Ectodermal cell (in vitro differentiated cells): ENCODE data around the gene GABRP.

ENCODE experiments used
- H3K27ac ChIP-seq: 2 replicates; pipeline ENCODE4 v1.7.0; 2013; ENCODE audit warnings: mild to moderate bottlenecking, low read depth, low read length; ENCODE audit not compliant: insufficient read depth, poor library complexity, severe bottlenecking
- H3K27me3 ChIP-seq: 2 replicates; pipeline ENCODE4 v1.7.0; 2013; ENCODE audit warnings: mild to moderate bottlenecking, low read length; ENCODE audit not compliant: insufficient read depth, control insufficient read depth, poor library complexity, severe bottlenecking
- H3K36me3 ChIP-seq: one replicate; pipeline ENCODE4 v1.7.0; 2013; ENCODE audit warnings: low read length; ENCODE audit not compliant: control insufficient read depth, insufficient read depth
- H3K4me1 ChIP-seq: one replicate; pipeline ENCODE4 v1.7.0; 2013; ENCODE audit warnings: low read length; ENCODE audit not compliant: control insufficient read depth, insufficient read depth
- H3K4me3 ChIP-seq: 2 replicates; pipeline ENCODE4 v1.7.0; 2013; ENCODE audit warnings: low read depth, low read length, control low read depth; ENCODE audit not compliant: insufficient read depth
- H3K9me3 ChIP-seq: 2 replicates; pipeline ENCODE4 v1.7.0; 2013; ENCODE audit warnings: mild to moderate bottlenecking, low read length, moderate library complexity; ENCODE audit not compliant: control insufficient read depth
- WGBS, 2 experiments: methylation state at CpG; one replicate each; pipeline ENCODE4 v1.1.7; 2013; ENCODE audit warnings: missing lambda C conversion rate in 2 of 2; 5-methylcytosine and 5-hydroxymethylcytosine counted together

Gene GABRP

DNA sequence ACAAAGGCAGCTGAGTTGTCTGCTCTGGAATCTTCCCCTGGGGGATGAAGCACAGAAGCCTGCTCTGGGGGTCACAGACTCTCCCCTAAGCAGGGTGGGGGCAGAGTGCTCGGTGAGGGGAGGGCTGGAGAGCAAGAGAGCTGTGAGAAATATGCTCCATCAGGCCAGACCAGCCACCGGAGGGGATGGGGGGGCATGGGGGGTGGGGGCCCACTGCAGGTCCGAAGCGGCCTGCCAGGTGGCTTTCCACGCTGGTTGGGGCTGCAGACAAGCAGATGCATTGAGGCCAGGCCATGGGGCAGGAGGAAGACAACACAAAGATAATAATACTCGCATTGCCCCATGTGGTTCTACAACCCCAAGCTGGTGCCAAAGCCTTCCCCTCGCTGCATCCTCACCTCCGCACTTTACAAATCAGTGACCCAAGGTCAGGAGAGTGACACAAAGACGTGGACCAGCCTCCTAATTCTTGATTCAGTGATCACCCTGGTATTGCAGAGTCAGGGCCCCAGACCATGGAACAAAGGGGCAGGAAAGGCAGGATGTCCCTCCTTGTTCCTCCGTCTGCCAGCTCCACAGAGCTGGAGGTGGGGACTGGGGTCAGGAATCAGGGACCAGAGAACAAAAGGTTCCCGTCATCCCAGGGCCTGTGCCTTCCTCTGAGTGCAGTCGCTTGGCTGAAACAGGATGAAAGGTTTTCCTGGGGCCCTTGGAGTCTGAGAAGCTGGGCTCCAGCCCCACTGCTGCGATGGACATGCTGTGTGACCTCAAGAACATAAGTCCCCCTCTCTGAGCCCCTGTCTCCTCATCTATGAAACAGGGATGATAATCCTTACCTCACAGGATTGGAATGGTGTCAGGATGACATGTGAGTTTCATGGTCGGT is 37.2 kb upstream of the GABRP start:
- 69 to 70% methylated on average over 14 of the region's 14 CpGs for WGBS, 2 experiments
- H3K27ac ChIP-seq: peak overlapping the region; percentile 26
- H3K4me3 ChIP-seq: no peak overlapping the region
- peaks cover 17% of the 10 kb centered on the region for H3K27me3 ChIP-seq
- peaks cover 8% of the 10 kb centered on the region for H3K4me1 ChIP-seq
- no peaks in the 10 kb centered on the region for H3K9me3 ChIP-seq
- H3K36me3 ChIP-seq: no peaks in the 10 kb centered on the region

DNA sequence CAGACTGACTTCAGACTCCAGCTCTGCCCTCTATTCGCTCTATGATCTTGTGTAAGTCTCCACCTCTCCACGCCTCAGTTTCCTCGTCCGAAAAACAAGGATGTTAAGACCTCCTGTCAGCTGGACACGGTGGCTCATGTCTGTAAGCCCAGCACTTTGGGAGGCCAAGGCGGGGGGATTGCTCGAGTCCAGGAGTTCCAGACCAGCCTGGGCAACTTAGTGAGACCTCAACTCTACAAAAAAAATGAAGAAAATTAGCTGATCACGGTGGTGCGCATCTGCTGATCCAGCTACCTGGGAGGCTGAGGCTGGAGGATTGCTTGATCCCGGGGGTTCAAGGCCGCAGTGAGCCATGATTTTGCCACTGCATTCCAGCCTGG is 36.6 kb upstream of the GABRP start:
- peaks cover 8% of the 10 kb centered on the region for H3K4me1 ChIP-seq
- peaks cover 17% of the 10 kb centered on the region for H3K27me3 ChIP-seq
- no peaks in the 10 kb centered on the region for H3K9me3 ChIP-seq
- H3K27ac ChIP-seq: no peak overlapping the region
- 87 to 88% methylated on average over 11 of the region's 11 CpGs for whole genome bisulfite sequencing, 2 experiments
- H3K36me3 ChIP-seq: no peaks in the 10 kb centered on the region
- H3K4me3 ChIP-seq: no peak overlapping the region

DNA sequence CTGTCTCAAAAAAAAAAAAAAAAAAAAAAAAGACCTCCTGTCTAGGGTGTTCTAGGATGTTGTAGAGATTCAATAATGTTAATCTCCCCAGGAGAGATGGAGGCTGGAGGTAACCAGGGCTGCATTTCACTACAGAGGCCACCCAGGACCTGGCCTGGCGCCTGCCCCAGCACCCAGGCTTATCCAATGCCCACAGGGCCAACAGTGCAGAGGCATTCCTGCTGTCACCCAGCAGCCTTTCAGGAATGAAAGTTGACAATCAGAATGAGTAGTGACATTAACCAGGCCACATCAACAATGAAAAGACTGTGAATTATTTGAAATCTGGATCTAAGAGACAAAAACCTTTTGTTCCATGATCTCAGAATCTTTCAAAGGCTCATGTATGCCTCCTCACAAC is 36.2 kb upstream of the GABRP start:
- Histone ChIP-seq H3K9me3 (no peaks in the 10 kb centered on the region), H3K4me1 (peaks cover 8% of the 10 kb centered on the region), H3K27me3 (peaks cover 17% of the 10 kb centered on the region), H3K4me3 (no peak overlapping the region), H3K27ac (no peak overlapping the region), H3K36me3 (no peaks in the 10 kb centered on the region)
- 81 to 100% methylated on average over 1 of the region's 1 CpG for WGBS, 2 experiments

DNA sequence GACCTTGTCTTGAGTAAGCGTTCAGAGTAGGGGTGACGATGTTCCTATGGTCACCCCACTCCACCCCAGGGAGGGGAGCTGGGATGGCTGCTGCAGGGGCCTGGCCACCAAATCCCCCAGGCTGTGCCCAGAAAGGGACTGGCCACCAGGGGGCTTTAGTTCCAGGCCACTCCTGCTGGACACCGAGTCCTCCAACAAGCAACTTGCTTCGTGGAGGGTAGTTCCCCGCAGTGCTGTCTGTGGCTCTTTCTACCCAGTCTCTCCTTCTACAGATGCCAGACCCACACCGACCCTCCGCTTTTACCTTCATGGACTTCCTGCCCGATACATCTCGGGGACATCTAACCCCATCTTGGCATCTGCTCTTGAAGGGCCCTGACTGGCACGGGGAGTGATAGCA is 35.7 kb upstream of the GABRP start:
- Histone ChIP-seq H3K27ac (no peak overlapping the region), H3K36me3 (no peaks in the 10 kb centered on the region), H3K4me3 (no peak overlapping the region), H3K4me1 (peaks cover 8% of the 10 kb centered on the region), H3K27me3 (peaks cover 17% of the 10 kb centered on the region), H3K9me3 (no peaks in the 10 kb centered on the region)
- WGBS, 2 experiments: 85% methylated on average over 10 of the region's 10 CpGs

DNA sequence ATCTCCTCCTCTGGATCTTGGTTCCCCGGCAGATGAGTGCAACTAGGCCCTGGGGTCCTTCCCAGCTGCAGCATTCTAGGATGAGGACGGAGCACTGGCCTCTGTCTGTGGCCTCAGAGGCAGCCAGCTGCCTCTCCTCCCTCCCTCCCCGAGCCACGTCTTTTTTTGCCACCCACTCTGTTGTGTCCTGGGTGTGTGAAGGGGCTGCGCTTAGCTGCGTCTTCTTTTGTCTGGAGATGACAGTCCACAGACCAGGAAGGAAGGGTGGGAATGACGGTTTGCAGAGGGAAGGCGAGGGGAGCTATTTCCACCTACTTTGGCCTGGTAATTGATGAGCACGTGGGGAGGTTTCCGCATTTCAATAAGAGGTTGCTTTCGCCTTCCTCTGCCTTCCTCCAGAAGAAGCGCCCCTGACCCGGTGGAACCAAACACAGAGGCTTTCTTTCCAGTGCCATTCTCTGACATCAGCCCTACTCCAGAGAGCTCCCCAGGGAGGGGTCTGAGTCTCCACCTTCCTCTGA is 34.5 kb upstream of the GABRP start:
- H3K9me3 ChIP-seq: no peaks in the 10 kb centered on the region
- H3K27ac ChIP-seq: no peak overlapping the region
- no peak overlapping the region for H3K4me3 ChIP-seq
- H3K27me3 ChIP-seq: peaks cover 12% of the 10 kb centered on the region
- H3K4me1 ChIP-seq: peaks cover 8% of the 10 kb centered on the region
- no peaks in the 10 kb centered on the region for H3K36me3 ChIP-seq
- 65 to 69% methylated on average over 12 to 13 of the region's 13 CpGs for WGBS, 2 experiments

DNA sequence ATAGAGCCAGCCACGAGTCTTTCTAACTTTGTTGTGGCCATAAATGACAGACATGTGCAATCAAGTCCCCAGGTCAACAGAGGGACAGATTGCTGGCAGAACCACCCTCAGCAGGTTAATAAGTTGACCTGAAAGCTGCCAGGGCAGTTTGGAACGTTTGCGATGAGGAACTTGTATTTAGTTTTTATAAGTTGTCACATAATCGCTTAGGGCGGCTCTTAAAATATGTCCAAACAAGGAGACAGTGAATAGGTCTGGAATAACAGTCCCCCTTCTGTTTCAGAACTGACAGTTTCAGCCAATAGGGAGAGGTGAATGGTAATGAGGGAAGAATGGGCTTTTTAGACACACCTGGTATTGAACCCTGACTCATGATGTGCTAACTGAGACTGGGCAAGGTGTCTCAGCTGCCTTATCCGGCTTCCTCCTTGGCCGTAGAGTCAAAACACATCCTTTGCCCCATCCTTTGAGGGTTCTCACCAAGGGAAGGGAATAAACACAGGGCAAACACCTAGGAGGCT is 33.6 kb upstream of the GABRP start:
- peaks cover 8% of the 10 kb centered on the region for H3K4me1 ChIP-seq
- H3K4me3 ChIP-seq: no peak overlapping the region
- H3K9me3 ChIP-seq: no peaks in the 10 kb centered on the region
- H3K27me3 ChIP-seq: peaks cover 7% of the 10 kb centered on the region
- H3K27ac ChIP-seq: no peak overlapping the region
- no peaks in the 10 kb centered on the region for H3K36me3 ChIP-seq
- 91 to 95% methylated on average over 7 of the region's 7 CpGs for WGBS, 2 experiments

DNA sequence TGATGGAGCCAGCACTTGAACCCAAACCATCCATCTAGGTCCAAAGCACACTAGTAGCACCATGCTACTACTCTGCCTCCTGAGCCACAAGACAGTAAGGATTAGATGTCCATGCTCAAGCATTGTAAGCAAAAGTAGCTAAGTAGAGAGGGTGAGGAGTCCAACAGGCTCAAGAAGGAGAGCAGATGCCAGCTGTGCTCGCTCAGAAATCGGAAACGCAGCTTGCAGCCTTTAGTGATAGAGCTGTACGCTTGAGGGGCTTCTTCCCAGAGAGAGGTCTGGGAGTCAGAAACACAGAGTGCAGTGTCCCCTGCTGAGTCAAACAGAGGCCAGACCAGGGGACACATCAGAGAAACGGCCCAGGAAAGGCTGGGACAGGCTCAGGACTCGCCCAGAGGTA is 32.7 kb upstream of the GABRP start:
- WGBS, 2 experiments: 90 to 95% methylated on average over 6 of the region's 6 CpGs
- no peak overlapping the region for H3K27ac ChIP-seq
- peaks cover 7% of the 10 kb centered on the region for H3K4me1 ChIP-seq
- no peaks in the 10 kb centered on the region for H3K36me3 ChIP-seq
- H3K27me3 ChIP-seq: no peaks in the 10 kb centered on the region
- no peak overlapping the region for H3K4me3 ChIP-seq
- H3K9me3 ChIP-seq: no peaks in the 10 kb centered on the region

DNA sequence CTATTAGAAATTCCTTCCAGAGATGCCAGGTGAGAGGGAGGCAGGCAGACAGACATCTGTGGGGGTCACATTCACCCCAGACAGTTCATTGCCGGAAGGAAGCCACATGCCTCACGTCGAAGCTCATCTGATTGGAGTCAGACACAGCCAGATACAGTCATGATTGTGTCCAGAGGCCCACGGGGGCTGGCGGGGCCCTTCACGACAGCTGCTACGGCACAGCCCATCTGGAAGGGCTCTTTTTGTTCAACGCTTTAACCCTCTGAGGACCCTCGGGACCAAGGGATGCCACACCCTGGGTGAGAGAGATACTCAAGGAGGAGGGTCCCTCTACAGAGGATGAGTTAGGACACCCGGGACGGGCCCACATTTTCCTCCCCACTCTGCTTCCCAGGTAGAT is 31.9 kb upstream of the GABRP start:
- no peaks in the 10 kb centered on the region for H3K36me3 ChIP-seq
- no peak overlapping the region for H3K4me3 ChIP-seq
- H3K27me3 ChIP-seq: no peaks in the 10 kb centered on the region
- H3K9me3 ChIP-seq: no peaks in the 10 kb centered on the region
- no peaks in the 10 kb centered on the region for H3K4me1 ChIP-seq
- no peak overlapping the region for H3K27ac ChIP-seq
- WGBS, 2 experiments: 80 to 82% methylated on average over 11 of the region's 11 CpGs

DNA sequence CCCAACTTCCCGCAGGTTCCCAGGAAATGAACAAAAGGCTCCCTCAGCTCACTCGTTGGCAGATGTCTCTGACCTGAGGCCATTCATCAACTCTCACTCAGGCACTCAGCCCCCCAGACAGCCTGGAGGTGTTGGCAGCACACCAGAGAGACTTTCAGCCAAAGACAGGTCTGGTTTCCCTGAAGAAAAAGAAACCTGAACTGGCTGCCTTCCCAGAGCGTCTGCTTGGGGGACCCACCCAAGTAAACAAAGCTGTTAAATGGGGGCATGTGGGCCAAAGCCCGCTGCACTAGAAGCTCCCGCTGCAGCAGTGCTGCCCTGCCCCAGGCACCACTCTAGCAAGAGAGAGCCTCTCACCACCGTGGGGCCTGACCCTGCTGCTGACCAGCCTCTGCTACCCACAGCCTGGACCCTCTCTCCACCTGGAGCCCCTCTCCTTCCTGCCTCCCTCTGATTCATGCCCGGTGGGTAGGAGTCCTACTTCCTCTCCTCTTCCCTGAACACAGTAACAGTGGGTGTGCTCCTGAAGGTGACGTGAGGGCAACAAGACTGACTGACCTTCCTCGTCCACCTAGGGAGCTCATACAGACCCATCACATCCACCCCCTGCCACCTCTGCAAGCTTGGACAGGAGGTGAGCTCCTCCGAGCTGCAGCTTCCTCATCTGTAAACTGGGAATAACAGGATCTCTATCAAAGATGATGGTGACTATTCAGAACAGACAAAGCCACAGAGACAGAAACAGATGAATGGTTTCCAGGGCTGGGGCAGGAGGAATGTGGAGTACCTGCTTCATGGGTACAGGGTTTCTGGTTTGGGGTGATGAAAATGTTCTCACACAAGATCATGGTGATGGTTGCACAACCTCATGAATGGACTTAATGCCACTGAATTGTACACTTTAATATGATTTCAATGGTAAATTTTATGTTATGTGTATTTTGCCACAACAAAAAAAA is 31.0 kb upstream of the GABRP start:
- Histone ChIP-seq H3K27me3 (no peaks in the 10 kb centered on the region), H3K4me1 (no peaks in the 10 kb centered on the region), H3K9me3 (no peaks in the 10 kb centered on the region), H3K4me3 (no peak overlapping the region), H3K36me3 (no peaks in the 10 kb centered on the region), H3K27ac (no peak overlapping the region)
- WGBS, 2 experiments: 76 to 81% methylated on average over 10 of the region's 10 CpGs

DNA sequence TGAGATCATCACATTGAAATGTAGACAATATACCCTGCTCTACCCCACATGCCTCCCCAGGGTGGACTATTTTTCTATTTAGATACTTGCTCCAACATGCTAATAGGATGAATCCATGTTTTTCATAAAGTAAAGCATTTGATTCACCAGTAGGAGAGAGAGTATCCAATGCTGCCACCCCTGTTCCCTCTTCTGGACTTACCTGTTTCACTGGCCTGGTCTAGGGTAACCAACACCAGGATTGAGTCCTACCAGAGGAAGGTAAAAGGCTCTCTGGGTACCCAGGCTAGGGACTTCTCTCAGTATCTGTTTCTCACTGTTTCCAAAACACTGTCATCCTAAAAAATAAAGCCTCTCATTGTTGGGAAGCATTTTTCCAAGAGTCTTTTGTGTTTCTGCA is 30.2 kb upstream of the GABRP start:
- Histone ChIP-seq H3K27me3 (no peaks in the 10 kb centered on the region), H3K27ac (no peak overlapping the region), H3K4me3 (no peak overlapping the region), H3K36me3 (no peaks in the 10 kb centered on the region), H3K9me3 (no peaks in the 10 kb centered on the region), H3K4me1 (no peaks in the 10 kb centered on the region)
